GM12873 (cell line): ENCODE results near the gene PROC.

Experiments
- TF ChIP-seq, protein P1 (sequence below): IDR thresholded peaks from 2 replicates; pipeline ENCODE4 v1.5.1; 2012; ENCODE audit warnings: low read depth, mild to moderate bottlenecking, moderate library complexity, low read length, control low read depth; ENCODE audit not compliant: insufficient read depth; ENCODE audit errors: missing control alignments

The PROC gene

DNA sequence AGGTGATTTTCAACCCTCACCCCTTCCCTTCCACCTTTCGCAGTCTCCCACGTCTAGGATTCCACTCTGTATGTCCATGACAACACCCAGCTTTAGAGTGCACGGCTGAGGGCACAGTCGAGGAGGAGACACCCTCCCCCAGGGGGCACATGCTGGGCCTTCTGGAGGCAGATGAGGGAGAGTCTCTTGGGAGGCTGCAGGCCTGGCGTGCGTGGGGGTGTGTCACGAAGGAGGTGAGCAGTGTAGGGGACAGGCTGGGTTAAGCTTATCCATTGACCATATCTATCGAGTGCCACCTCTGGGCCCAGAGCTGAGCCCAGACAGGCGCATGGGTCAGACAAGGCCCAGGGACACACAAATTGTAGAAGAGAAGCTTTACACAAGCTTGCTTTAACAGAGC lies 18.8 kb downstream of the PROC start:
- TF ChIP-seq, protein P1, sequence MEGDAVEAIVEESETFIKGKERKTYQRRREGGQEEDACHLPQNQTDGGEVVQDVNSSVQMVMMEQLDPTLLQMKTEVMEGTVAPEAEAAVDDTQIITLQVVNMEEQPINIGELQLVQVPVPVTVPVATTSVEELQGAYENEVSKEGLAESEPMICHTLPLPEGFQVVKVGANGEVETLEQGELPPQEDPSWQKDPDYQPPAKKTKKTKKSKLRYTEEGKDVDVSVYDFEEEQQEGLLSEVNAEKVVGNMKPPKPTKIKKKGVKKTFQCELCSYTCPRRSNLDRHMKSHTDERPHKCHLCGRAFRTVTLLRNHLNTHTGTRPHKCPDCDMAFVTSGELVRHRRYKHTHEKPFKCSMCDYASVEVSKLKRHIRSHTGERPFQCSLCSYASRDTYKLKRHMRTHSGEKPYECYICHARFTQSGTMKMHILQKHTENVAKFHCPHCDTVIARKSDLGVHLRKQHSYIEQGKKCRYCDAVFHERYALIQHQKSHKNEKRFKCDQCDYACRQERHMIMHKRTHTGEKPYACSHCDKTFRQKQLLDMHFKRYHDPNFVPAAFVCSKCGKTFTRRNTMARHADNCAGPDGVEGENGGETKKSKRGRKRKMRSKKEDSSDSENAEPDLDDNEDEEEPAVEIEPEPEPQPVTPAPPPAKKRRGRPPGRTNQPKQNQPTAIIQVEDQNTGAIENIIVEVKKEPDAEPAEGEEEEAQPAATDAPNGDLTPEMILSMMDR = no peak

- TF ChIP-seq, protein P1 = no peak
Observed at GRCh38 chr2:127437781-127438726, 19.8 kb downstream of the PROC start.

- TF ChIP-seq, protein P1 = no peak
Observed at GRCh38 chr2:127439343-127439742, 21.1 kb downstream of the PROC start.

- TF ChIP-seq, protein P1 = no peak
Observed at GRCh38 chr2:127448526-127448925, 30.3 kb downstream of the PROC start.

GRCh38 chr2:127449414-127449813 lies 31.2 kb downstream of the PROC start:
- TF ChIP-seq, protein P1 = no peak

DNA sequence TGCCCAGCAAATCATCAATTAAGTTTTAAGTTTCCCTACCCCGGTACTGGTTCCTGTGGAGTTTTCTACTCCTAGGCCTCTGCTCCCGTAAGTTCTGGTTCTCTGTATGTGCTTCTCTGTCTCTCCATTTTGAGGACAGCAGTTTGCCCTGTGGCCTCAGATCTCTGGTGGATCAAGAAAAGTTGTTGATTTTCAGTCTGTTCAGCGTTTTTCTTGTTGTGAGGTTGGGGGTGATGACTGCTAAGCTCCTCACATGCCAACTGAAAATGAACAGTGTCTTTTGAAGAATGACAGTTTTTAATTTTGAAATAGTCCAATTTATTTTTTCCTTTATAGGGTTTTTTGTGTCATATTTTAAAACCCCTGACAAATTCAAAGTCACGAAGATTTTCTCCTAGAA lies 31.7 kb downstream of the PROC start:
- TF ChIP-seq, protein P1 = no peak

DNA sequence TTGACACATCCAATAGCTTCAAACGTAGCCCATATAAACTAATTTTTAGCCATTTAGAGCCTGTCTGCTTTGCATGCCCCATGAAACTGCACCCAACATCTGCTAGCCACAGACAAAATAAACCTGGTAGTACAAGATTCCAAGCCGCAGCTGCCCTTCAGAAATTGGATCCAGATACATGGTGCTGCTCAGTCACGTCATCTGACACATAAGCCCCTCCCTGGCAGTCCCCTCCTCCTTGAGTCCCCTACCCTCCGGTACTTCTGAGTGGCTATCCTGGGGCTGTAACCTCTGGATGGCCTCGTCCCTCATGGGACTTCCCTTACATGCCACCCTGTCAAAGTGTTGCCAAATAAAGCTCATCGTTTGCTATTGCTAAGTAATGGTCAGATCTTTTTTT lies 33.8 kb downstream of the PROC start:
- TF ChIP-seq, protein P1 = no peak
